ENCODE results near the gene LAPTM5. TPM values are rescaled to one million over a fixed set of nuclear protein-coding genes. Genes with fewer than 3 reads are reported as not detected.

LAPTM5 gene
- total RNA-seq, 1 donor from 2014 or later: 39.8 TPM

DNA sequence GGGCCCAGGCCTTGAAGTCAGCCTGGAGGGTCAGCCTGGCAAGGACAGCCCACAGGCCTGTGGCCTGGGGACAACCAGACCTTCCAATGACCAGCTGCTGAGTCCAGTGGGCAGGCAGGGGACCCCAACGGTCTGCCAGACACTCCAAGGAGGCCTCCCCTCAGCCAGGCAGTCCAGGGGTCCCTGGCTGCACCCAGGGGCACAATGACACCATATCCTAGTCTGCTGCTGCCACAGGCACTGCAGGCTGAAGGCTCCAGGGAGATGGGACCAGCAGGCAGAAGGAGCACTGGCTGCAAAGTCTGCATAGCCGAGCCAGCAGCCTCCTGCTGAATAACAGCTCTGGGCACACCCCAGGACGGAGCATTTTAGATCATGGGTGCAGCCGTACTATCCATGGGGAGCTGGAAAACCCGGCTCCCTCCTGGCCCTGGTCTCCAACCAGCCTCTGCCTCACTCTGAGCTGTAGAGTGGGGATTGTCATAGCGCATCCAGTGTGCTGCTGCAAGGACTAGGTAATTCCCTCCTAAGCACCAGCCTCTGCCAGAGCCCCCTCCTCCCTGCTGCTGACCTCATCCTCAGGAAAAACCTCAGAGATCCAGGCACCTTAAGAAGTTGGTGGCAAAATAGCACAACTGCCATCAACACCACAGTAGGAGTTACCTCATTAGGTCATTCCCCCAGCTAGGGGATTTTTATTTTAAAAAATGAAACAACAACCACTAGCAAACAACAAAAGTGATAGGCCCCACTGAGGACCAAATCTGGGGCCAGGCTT lies 4.8 kb upstream of the LAPTM5 start:
- Histone ChIP-seq H3K27me3 (no peaks in the 10 kb centered on the region), H3K36me3 (no peaks in the 10 kb centered on the region), H3K9me3 (no peaks in the 10 kb centered on the region), H3K4me1 (no peaks in the 10 kb centered on the region), H3K27ac (no peak overlapping the region), H3K4me3 (no peak overlapping the region)
- no peak for TF ChIP-seq POLR2A (IDR thresholded peaks at IDR 0.05)
- TF ChIP-seq, protein P1, sequence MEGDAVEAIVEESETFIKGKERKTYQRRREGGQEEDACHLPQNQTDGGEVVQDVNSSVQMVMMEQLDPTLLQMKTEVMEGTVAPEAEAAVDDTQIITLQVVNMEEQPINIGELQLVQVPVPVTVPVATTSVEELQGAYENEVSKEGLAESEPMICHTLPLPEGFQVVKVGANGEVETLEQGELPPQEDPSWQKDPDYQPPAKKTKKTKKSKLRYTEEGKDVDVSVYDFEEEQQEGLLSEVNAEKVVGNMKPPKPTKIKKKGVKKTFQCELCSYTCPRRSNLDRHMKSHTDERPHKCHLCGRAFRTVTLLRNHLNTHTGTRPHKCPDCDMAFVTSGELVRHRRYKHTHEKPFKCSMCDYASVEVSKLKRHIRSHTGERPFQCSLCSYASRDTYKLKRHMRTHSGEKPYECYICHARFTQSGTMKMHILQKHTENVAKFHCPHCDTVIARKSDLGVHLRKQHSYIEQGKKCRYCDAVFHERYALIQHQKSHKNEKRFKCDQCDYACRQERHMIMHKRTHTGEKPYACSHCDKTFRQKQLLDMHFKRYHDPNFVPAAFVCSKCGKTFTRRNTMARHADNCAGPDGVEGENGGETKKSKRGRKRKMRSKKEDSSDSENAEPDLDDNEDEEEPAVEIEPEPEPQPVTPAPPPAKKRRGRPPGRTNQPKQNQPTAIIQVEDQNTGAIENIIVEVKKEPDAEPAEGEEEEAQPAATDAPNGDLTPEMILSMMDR (IDR thresholded peaks at IDR 0.05): no peak
- no peak for TF ChIP-seq POLR2AphosphoS5 (IDR thresholded peaks at IDR 0.05; ENCODE audit: insufficient read depth in 1 of 2, low read depth in 1 of 2)
- DNase-seq (ENCODE audit: extremely low spot score in 2 of 2): no peak
- intact Hi-C loops (cut with DNase I): no loop called here

DNA sequence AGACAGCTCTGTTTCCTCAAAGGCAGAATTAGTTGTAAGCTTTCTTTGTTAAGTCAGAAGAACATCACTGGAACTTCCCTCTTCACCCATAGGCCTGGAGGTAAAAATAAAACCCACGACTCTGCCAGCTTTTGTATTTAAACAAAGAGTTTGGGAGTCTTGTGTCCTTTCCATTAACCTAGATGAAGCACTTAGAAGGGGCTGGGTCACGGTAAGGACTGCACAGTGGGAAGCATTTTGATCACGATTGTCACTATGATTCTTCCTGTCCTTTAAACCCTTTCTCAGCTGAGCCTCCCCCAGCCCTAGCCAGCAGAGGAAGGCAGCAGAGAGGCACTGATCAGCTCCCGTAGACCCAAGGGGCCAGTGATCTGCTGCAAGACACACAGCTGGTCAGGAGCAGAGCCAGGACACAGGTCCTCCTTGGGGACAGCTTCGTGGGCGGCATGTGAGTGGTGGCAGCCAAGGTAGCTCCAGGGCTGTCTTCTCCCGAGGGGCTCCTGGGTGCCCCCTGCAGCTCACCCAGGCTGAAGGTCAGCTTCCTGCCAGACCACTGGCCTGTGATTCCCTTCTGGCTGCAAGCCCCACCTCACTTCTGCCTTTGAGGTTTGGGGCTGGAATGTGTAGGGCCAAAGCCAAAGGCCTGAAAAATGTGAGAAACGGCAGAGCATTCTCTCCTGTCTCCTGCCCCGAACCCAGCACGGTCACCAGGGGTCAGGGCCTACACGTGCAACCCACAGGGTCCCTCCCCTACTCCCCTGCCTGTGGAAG lies 4.0 kb upstream of the LAPTM5 start:
- Histone ChIP-seq H3K4me3 (no peak overlapping the region), H3K36me3 (no peaks in the 10 kb centered on the region), H3K27me3 (no peaks in the 10 kb centered on the region), H3K9me3 (no peaks in the 10 kb centered on the region), H3K27ac (no peak overlapping the region), H3K4me1 (no peaks in the 10 kb centered on the region)
- TF ChIP-seq POLR2A (IDR thresholded peaks at IDR 0.05): no peak
- TF ChIP-seq, protein P1 (IDR thresholded peaks at IDR 0.05): no peak
- TF ChIP-seq POLR2AphosphoS5 (IDR thresholded peaks at IDR 0.05; ENCODE audit: insufficient read depth in 1 of 2, low read depth in 1 of 2): no peak
- intact Hi-C loops (cut with DNase I): no loop called here
- DNase-seq (ENCODE audit: extremely low spot score in 2 of 2): no peak

DNA sequence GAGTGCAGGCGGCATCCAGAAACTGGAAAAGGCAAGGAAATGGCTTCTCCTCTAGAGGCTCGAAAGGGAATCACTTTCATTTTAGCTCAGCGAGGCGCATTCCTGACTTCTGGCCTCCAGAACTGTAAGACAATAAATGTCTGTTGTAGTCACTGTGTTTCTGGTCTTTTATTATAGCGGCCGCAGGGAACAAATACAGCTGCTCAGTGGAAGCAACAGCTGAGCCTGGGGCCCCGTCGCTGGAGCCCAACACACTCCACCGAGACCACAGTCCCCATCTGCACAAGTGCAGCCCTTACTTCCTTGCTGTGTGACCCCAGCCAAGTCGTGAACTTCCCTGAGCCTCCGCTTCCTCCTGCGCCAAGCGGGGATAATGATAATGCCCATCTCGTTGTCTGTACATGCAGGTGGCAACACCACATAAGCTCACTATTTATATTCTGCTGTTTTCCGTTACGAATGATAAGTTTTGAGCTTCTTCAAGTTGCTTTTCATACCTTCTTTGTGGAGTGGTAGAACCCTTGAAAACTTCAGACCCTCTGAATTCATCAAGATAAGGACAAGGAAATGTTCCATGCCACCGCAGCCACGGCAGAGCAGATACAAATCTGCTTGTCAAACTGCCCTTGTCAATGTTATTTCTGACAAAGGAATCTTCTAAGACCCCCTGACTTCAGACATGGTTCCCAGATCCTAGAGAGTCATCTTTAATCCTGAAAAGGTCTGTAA lies 3.2 kb upstream of the LAPTM5 start:
- intact Hi-C loops (cut with DNase I): no loop called here
- H3K27ac ChIP-seq: no peak overlapping the region
- TF ChIP-seq POLR2A (IDR thresholded peaks at IDR 0.05) (no peak), POLR2AphosphoS5 (IDR thresholded peaks at IDR 0.05; ENCODE audit: insufficient read depth in 1 of 2, low read depth in 1 of 2) (no peak)
- TF ChIP-seq, protein P1 (IDR thresholded peaks at IDR 0.05): no peak

DNA sequence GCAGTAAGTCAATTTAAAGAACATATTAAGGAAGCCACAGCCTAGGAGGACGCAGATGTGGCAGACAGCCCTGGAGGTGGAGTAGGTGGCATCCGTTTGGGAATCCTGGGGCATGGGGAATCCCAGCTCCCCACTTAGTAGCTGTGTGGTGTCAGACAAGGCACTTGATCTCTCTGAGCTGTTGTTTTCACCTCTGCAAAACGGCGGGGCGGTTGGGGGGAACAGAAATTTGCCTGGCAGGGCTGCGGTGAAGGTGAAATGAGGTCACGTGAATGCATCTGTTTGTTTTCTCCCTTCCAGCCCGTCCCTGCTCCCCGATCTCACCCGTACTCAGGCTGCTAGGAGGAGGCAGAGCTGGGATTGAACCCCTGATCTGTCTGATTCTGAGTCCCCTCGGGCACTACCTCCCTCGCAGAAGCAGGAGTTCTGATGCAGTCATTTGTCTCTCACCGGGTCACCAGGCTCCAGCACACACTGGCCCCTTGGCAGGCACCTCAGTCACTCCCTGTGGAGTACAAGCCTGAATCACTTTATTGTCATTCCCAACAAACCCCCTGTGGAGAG lies 2.2 kb upstream of the LAPTM5 start:
- intact Hi-C loops (cut with DNase I): loop anchor here (2.0 kb wide), 1 partner anchor 79 kb away; no protein-coding TSS in a partner anchor
- no peak for TF ChIP-seq POLR2AphosphoS5 (IDR thresholded peaks at IDR 0.05; ENCODE audit: insufficient read depth in 1 of 2, low read depth in 1 of 2)
- TF ChIP-seq POLR2A (IDR thresholded peaks at IDR 0.05): no peak
- TF ChIP-seq, protein P1 (IDR thresholded peaks at IDR 0.05): no peak
- DNase-seq (ENCODE audit: extremely low spot score in 2 of 2): no peak
- H3K4me1 ChIP-seq: no peaks in the 10 kb centered on the region
- H3K9me3 ChIP-seq: no peaks in the 10 kb centered on the region
- no peaks in the 10 kb centered on the region for H3K27me3 ChIP-seq
- no peak overlapping the region for H3K27ac ChIP-seq
- no peaks in the 10 kb centered on the region for H3K36me3 ChIP-seq
- H3K4me3 ChIP-seq: no peak overlapping the region

More for the DNA sequence above, 3.2 kb upstream of the LAPTM5 start:
- Histone ChIP-seq H3K4me1 (no peaks in the 10 kb centered on the region), H3K27me3 (no peaks in the 10 kb centered on the region), H3K36me3 (no peaks in the 10 kb centered on the region), H3K9me3 (no peaks in the 10 kb centered on the region), H3K4me3 (no peak overlapping the region)
- no peak for DNase-seq (ENCODE audit: extremely low spot score in 2 of 2)

Data from vagina (tissue), 2 donors.